H1 (cell line): ENCODE results near the gene TAOK1. TPM values are rescaled to one million over a fixed set of nuclear protein-coding genes. Genes with fewer than 3 reads are reported as not detected.

Source experiments
- EGR1 ChIP-seq: IDR thresholded peaks from 2 replicates; pipeline ENCODE4 v1.6.1; 2011; ENCODE audit warnings: low read depth, low read length, borderline replicate concordance
- HDAC2 ChIP-seq, 2 experiments: fragments of 300-600 bp in 1 of 2; sonication (generic) in 1 of 2; IDR thresholded peaks; 2 replicates each; pipeline ENCODE4 v1.6.1; 2011 to 2012; ENCODE audit warnings: low read depth in 2 of 2, low read length in 2 of 2, mild to moderate bottlenecking in 2 of 2, moderate library complexity in 2 of 2, borderline replicate concordance in 1 of 2, inconsistent platforms in 1 of 2
- NRF1 ChIP-seq: IDR thresholded peaks from 2 replicates; pipeline ENCODE4 v1.6.1; 2011; ENCODE audit warnings: mild to moderate bottlenecking, low read depth, low read length, improper control_type of control experiment
- RFX5 ChIP-seq: IDR thresholded peaks from 2 replicates; pipeline ENCODE4 v1.6.1; 2011; ENCODE audit warnings: low read depth, low read length, improper control_type of control experiment, borderline replicate concordance
- RNF2 ChIP-seq: fragments of 200-900, 300-1000 bp; sonication (generic); IDR thresholded peaks from 2 replicates; pipeline ENCODE4 v1.7.1; 2016; ENCODE audit warnings: borderline replicate concordance, low read depth, mild to moderate bottlenecking, antibody characterized with exemption, low read length; ENCODE audit not compliant: poor library complexity, severe bottlenecking; ENCODE audit errors: missing control alignments
- polyA plus RNA-seq, 7 experiments: library from polyadenylated mRNA; depleted of rRNA in 3 of 7; stranded (reverse) in 5 of 7; unstranded in 2 of 7; fragments of >200 nt in 5 of 7; fragments of 200-250 nt in 2 of 7; gene quantifications; 1 replicate in 5 of 7; 2 replicates in 1 of 7; 4 replicates in 1 of 7; pipeline versions ENCODE4 v1.2.1 to v1.2.3, GENCODE V29; 2011 to 2013; ENCODE audit warnings: missing spikeins in 2 of 7, mixed read lengths in 2 of 7
- total RNA-seq: library from RNA; stranded (reverse); fragmentation: NEBNext Ultra II Directional; extraction: Animal tissue kit (Norgen Biotek cat#: 25700); gene quantifications from 2 replicates; pipeline ENCODE4 v1.2.1, GENCODE V29; 2021

TAOK1 gene
- total and polyA plus RNA-seq, 2 of the 8 experiments (the other 6 are each of a cell fraction or from before 2014, with no cell fraction given): 12.2 to 90.6 TPM

DNA sequence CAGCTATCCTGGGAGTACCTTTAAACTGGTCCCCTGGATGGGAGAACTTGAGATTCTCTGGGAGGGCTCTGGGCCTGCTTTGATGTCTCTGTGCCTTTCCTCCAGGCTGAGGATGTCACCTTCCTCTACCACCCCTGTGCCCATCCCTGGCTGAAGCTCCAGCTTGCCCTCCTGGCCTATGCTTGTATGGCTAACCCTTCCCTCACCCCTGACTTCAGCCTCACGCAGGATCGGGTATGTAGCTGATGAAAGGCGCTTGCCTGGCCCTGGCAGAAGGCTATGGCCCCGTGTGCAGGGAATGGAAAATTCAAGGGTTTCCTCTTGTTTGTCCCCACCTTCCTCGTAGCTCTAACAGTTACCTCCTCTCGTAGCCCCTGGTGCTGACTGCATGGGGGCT, 181.3 kb downstream of the TAOK1 start (continued):
- TF ChIP-seq HDAC2 (IDR thresholded peaks at IDR 0.05; ENCODE audit: borderline replicate concordance in 1 of 2, low read depth in 2 of 2, low read length in 2 of 2) (no peak), NRF1 (no peak), RNF2 (no peak), RFX5 (no peak), EGR1 (no peak)
